SK-N-MC (cell line): ENCODE measurements around the gene ADORA2B.
"Not testable (repeated sequence)": the region's sequence is repeated elsewhere in the genome, so short reads cannot be mapped to it uniquely, and the experiment has no call there.

ENCODE experiments used
- DNase-seq: peaks from one replicate; pipeline ENCODE4 v3.0.0-alpha.2; 2011; ENCODE audit warnings: low read depth, low spot score
- H3K27ac ChIP-seq: fragments of 200-600 bp; sonication (generic); 2 replicates; pipeline ENCODE4 v1.5.1; 2016; ENCODE audit warnings: mixed run types
- H3K36me3 ChIP-seq: fragments of 200-600 bp; sonication (generic); 2 replicates; pipeline ENCODE4 v1.6.1; 2017; ENCODE audit warnings: antibody characterized with exemption, low read length, mixed read lengths; ENCODE audit not compliant: insufficient read depth
- H3K4me3 ChIP-seq: fragments of 200-600 bp; sonication (generic); 2 replicates; pipeline ENCODE4 v1.5.1; 2016
- H3K9ac ChIP-seq: fragments of 200-600 bp; sonication (generic); 2 replicates; pipeline ENCODE4 v1.8.0; 2017; ENCODE audit warnings: mixed run types, mixed read lengths; ENCODE audit not compliant: insufficient read length
- H3K9me3 ChIP-seq: fragments of 200-600 bp; sonication (generic); 2 replicates; pipeline ENCODE4 v1.6.1; 2017; ENCODE audit warnings: low read depth, mild to moderate bottlenecking, antibody characterized with exemption, low read length, moderate library complexity, mixed read lengths
- EZH2 ChIP-seq: fragments of 200-600 bp; sonication (generic); IDR thresholded peaks from one replicate; pipeline ENCODE4 v1.6.1; 2017; ENCODE audit warnings: antibody characterized with exemption
- FOXP2 ChIP-seq: optimal IDR thresholded peaks from 2 replicates; pipeline ENCODE3; 2011; ENCODE audit warnings: mild to moderate bottlenecking, moderate library complexity; ENCODE audit not compliant: insufficient read depth; ENCODE audit errors: extremely low read length, control extremely low read depth
- POLR2AphosphoS5 ChIP-seq: IDR thresholded peaks from 2 replicates; pipeline ENCODE4 v1.6.1; 2012; ENCODE audit warnings: mild to moderate bottlenecking, low read depth, low read length, borderline replicate concordance

ADORA2B gene

GRCh38 chr17:15910791-15911190 is 34.1 kb upstream of the ADORA2B start:
- Histone ChIP-seq H3K36me3 (no peaks in the 10 kb centered on the region), H3K9ac (no peak overlapping the region), H3K4me3 (no peak overlapping the region), H3K27ac (no peak overlapping the region), H3K9me3 (no peaks in the 10 kb centered on the region)
- no peak for TF ChIP-seq FOXP2
- TF ChIP-seq EZH2, result no peak
- no peak for TF ChIP-seq POLR2AphosphoS5
- DNase-seq, result no peak

- not testable (repeated sequence) for H3K27ac ChIP-seq, DNase-seq, H3K9ac ChIP-seq, H3K9me3 ChIP-seq, H3K4me3 ChIP-seq, H3K36me3 ChIP-seq
Observed at GRCh38 chr17:15911701-15912100, 33.2 kb upstream of the ADORA2B start.

GRCh38 chr17:15912416-15912955 is 32.4 kb upstream of the ADORA2B start:
- no peak for DNase-seq
- H3K36me3 ChIP-seq, result no peaks in the 10 kb centered on the region

GRCh38 chr17:15913826-15914225 is 31.1 kb upstream of the ADORA2B start:
- Histone ChIP-seq H3K36me3 (no peaks in the 10 kb centered on the region), H3K27ac (no peak overlapping the region), H3K9me3 (no peaks in the 10 kb centered on the region), H3K9ac (no peak overlapping the region), H3K4me3 (no peak overlapping the region)
- DNase-seq, result no peak
- TF ChIP-seq EZH2 (no peak), POLR2AphosphoS5 (no peak), FOXP2 (no peak)

More at GRCh38 chr17:15912416-15912955, 32.4 kb upstream of the ADORA2B start:
- H3K9ac ChIP-seq, result no peak overlapping the region
- no peak overlapping the region for H3K27ac ChIP-seq
- no peaks in the 10 kb centered on the region for H3K9me3 ChIP-seq
- no peak overlapping the region for H3K4me3 ChIP-seq
- TF ChIP-seq POLR2AphosphoS5 (no peak), FOXP2 (no peak), EZH2 (no peak)

GRCh38 chr17:15914400-15915170 is 30.3 kb upstream of the ADORA2B start:
- no peak for DNase-seq
- Histone ChIP-seq H3K36me3 (no peaks in the 10 kb centered on the region), H3K9ac (no peak overlapping the region), H3K9me3 (no peaks in the 10 kb centered on the region), H3K4me3 (no peak overlapping the region), H3K27ac (no peak overlapping the region)
- TF ChIP-seq POLR2AphosphoS5, result no peak
- no peak for TF ChIP-seq EZH2
- no peak for TF ChIP-seq FOXP2

- no peak for TF ChIP-seq FOXP2
- TF ChIP-seq POLR2AphosphoS5, result no peak
- TF ChIP-seq EZH2, result no peak
- H3K9ac ChIP-seq, result no peak overlapping the region
- H3K27ac ChIP-seq, result no peak overlapping the region
- no peak overlapping the region for H3K4me3 ChIP-seq
- H3K9me3 ChIP-seq, result no peaks in the 10 kb centered on the region
- no peak for DNase-seq
- no peaks in the 10 kb centered on the region for H3K36me3 ChIP-seq
Observed at GRCh38 chr17:15915961-15916360, 29.0 kb upstream of the ADORA2B start.

GRCh38 chr17:15917021-15917437 is 27.9 kb upstream of the ADORA2B start:
- TF ChIP-seq EZH2 (no peak), FOXP2 (no peak), POLR2AphosphoS5 (no peak)
- Histone ChIP-seq H3K9me3 (no peaks in the 10 kb centered on the region), H3K27ac (no peak overlapping the region), H3K9ac (no peak overlapping the region), H3K36me3 (no peaks in the 10 kb centered on the region), H3K4me3 (no peak overlapping the region)
- no peak for DNase-seq

GRCh38 chr17:15917438-15918027 is 27.4 kb upstream of the ADORA2B start:
- no peak overlapping the region for H3K4me3 ChIP-seq

More at GRCh38 chr17:15917438-15918027, 27.4 kb upstream of the ADORA2B start:
- no peaks in the 10 kb centered on the region for H3K9me3 ChIP-seq
- H3K27ac ChIP-seq, result no peak overlapping the region
- H3K36me3 ChIP-seq, result no peaks in the 10 kb centered on the region
- no peak overlapping the region for H3K9ac ChIP-seq
- TF ChIP-seq EZH2, result no peak
- TF ChIP-seq POLR2AphosphoS5, result no peak
- no peak for TF ChIP-seq FOXP2
- DNase-seq, result no peak
